H9 (cell line): ENCODE measurements around the gene PIP4P1. TPM values are rescaled to one million over a fixed set of nuclear protein-coding genes. Genes with fewer than 3 reads are reported as not detected.

Experiments
- DNase-seq: peaks from one replicate; pipeline ENCODE4 v3.0.0-alpha.2; 2017
- H2AFZ ChIP-seq: one replicate; pipeline ENCODE4 v1.6.1; 2013; ENCODE audit warnings: mild to moderate bottlenecking, low read length, control low read depth, moderate library complexity
- H2AK5ac ChIP-seq: 2 replicates; pipeline ENCODE4 v1.6.1; 2013; ENCODE audit warnings: low read length, control low read depth, mixed read lengths; ENCODE audit not compliant: insufficient read length
- H2BK120ac ChIP-seq: one replicate; pipeline ENCODE4 v1.6.1; 2013; ENCODE audit warnings: low read depth, mild to moderate bottlenecking, low read length, control low read depth, inconsistent platforms; ENCODE audit not compliant: poor library complexity, severe bottlenecking
- H2BK12ac ChIP-seq: 2 replicates; pipeline ENCODE4 v1.6.1; 2013; ENCODE audit warnings: low read length, control low read depth, mixed read lengths, low read depth; ENCODE audit not compliant: insufficient read length
- H2BK15ac ChIP-seq: 2 replicates; pipeline ENCODE4 v1.6.1; 2013; ENCODE audit warnings: low read depth, low read length, control low read depth
- H2BK20ac ChIP-seq: one replicate; pipeline ENCODE4 v1.6.1; 2013; ENCODE audit warnings: low read depth, mild to moderate bottlenecking, low read length, control low read depth, inconsistent platforms; ENCODE audit not compliant: poor library complexity, severe bottlenecking
- H2BK5ac ChIP-seq: 2 replicates; pipeline ENCODE4 v1.6.1; 2013; ENCODE audit warnings: low read length, control low read depth, mixed read lengths; ENCODE audit not compliant: insufficient read length
- H3K14ac ChIP-seq: 2 replicates; pipeline ENCODE4 v1.6.1; 2013; ENCODE audit warnings: low read length, control low read depth; ENCODE audit not compliant: insufficient read depth
- H3K18ac ChIP-seq: 2 replicates; pipeline ENCODE4 v1.6.1; 2013; ENCODE audit warnings: low read depth, mild to moderate bottlenecking, mixed read lengths, low read length, control low read depth; ENCODE audit not compliant: insufficient read length
- H3K23ac ChIP-seq: 2 replicates; pipeline ENCODE4 v1.6.1; 2013; ENCODE audit warnings: low read length, control low read depth, mixed read lengths, low read depth; ENCODE audit not compliant: insufficient read length
- H3K23me2 ChIP-seq: 2 replicates; pipeline ENCODE4 v1.6.1; 2013; ENCODE audit warnings: low read depth, mild to moderate bottlenecking, mixed read lengths, low read length, control low read depth; ENCODE audit not compliant: insufficient read length, poor library complexity, severe bottlenecking
- H3K27ac ChIP-seq: 2 replicates; pipeline ENCODE4 v1.5.1; 2013; ENCODE audit warnings: low read length, control low read depth, mixed read lengths, low read depth; ENCODE audit not compliant: insufficient read length
- H3K27me3 ChIP-seq: 2 replicates; pipeline ENCODE4 v1.6.1; 2013; ENCODE audit warnings: low read length, control low read depth, inconsistent platforms; ENCODE audit not compliant: insufficient read depth
- H3K4ac ChIP-seq: 2 replicates; pipeline ENCODE4 v1.6.1; 2013; ENCODE audit warnings: low read depth, mild to moderate bottlenecking, control low read depth, inconsistent platforms, low read length, moderate library complexity
- H3K4me1 ChIP-seq: 2 replicates; pipeline ENCODE4 v1.6.1; 2013; ENCODE audit warnings: low read length, control low read depth, inconsistent platforms; ENCODE audit not compliant: insufficient read depth
- H3K4me2 ChIP-seq: 2 replicates; pipeline ENCODE4 v1.6.1; 2013; ENCODE audit warnings: low read length, control low read depth, mixed read lengths; ENCODE audit not compliant: insufficient read length, insufficient read depth
- H3K56ac ChIP-seq: 2 replicates; pipeline ENCODE4 v1.6.1; 2013; ENCODE audit warnings: low read depth, mild to moderate bottlenecking, mixed read lengths, low read length, control low read depth; ENCODE audit not compliant: insufficient read length
- H3K79me1 ChIP-seq: 2 replicates; pipeline ENCODE4 v1.6.1; 2013; ENCODE audit warnings: low read depth, mild to moderate bottlenecking, moderate library complexity, low read length, control low read depth, inconsistent platforms; ENCODE audit not compliant: insufficient read depth, poor library complexity, severe bottlenecking
- H3K79me2 ChIP-seq: 2 replicates; pipeline ENCODE4 v1.6.1; 2013; ENCODE audit warnings: low read length, control low read depth, inconsistent platforms; ENCODE audit not compliant: insufficient read depth
- H3K9ac ChIP-seq: 2 replicates; pipeline ENCODE4 v1.6.1; 2013; ENCODE audit warnings: low read length, control low read depth, mixed read lengths; ENCODE audit not compliant: insufficient read length; ENCODE audit errors: extremely low read depth
- H3K9me3 ChIP-seq: one replicate; pipeline ENCODE4 v1.6.1; 2013; ENCODE audit warnings: low read depth, low read length, inconsistent platforms; ENCODE audit not compliant: control insufficient read depth
- H3T11ph ChIP-seq: one replicate; pipeline ENCODE4 v1.6.1; 2013; ENCODE audit warnings: mild to moderate bottlenecking, low read length, control low read depth, inconsistent platforms
- H4K20me1 ChIP-seq: one replicate; pipeline ENCODE4 v1.6.1; 2013; ENCODE audit not compliant: control insufficient read depth, insufficient read length, insufficient read depth
- H4K5ac ChIP-seq: 2 replicates; pipeline ENCODE4 v1.6.1; 2013; ENCODE audit warnings: low read depth, mild to moderate bottlenecking, mixed read lengths, low read length, control low read depth; ENCODE audit not compliant: insufficient read length
- H4K8ac ChIP-seq: replicated peaks from 2 replicates; pipeline ENCODE4 v1.6.1; 2013; ENCODE audit warnings: low read length, control low read depth, mixed read lengths, low read depth; ENCODE audit not compliant: insufficient read length
- H4K91ac ChIP-seq: 2 replicates; pipeline ENCODE4 v1.6.1; 2013; ENCODE audit warnings: low read depth, mild to moderate bottlenecking, moderate library complexity, mixed read lengths, low read length, control low read depth; ENCODE audit not compliant: insufficient read length
- H3K27ac Mint-ChIP-seq, 3 experiments: 2 replicates in 2 of 3; 3 replicates in 1 of 3; pipeline ENCODE4 v1.8.0; 2020 to 2021; ENCODE audit warnings: mixed read lengths in 3 of 3, mild to moderate bottlenecking in 1 of 3, moderate library complexity in 1 of 3
- H3K27me3 Mint-ChIP-seq: 2 replicates; pipeline ENCODE4 v1.8.0; 2021; ENCODE audit warnings: low read depth, mild to moderate bottlenecking, moderate library complexity, mixed read lengths
- H3K36me3 Mint-ChIP-seq, 3 experiments: 2 replicates in 2 of 3; 3 replicates in 1 of 3; pipeline ENCODE4 v1.8.0; 2020 to 2021; ENCODE audit warnings: low read depth in 3 of 3, mixed read lengths in 3 of 3; ENCODE audit not compliant: insufficient read depth in 1 of 3
- H3K4me1 Mint-ChIP-seq, 2 experiments: 2 replicates each; pipeline ENCODE4 v1.8.0; 2020; ENCODE audit warnings: mixed read lengths in 2 of 2
- H3K4me3 Mint-ChIP-seq, 2 experiments: 2 replicates in 1 of 2; 3 replicates in 1 of 2; pipeline ENCODE4 v1.8.0; 2020 to 2021; ENCODE audit warnings: mild to moderate bottlenecking in 2 of 2, mixed read lengths in 2 of 2, moderate library complexity in 1 of 2
- H3K9me3 Mint-ChIP-seq, 2 experiments: 2 replicates in 1 of 2; 3 replicates in 1 of 2; pipeline ENCODE4 v1.8.0; 2020; ENCODE audit warnings: mild to moderate bottlenecking in 2 of 2, mixed read lengths in 2 of 2, moderate library complexity in 1 of 2
- CTCF ChIP-seq: fragments of 200-600 bp; sonication (generic); conservative IDR thresholded peaks from 3 replicates; pipeline ENCODE4 v1.8.0; 2021; ENCODE audit warnings: antibody characterized with exemption, mild to moderate bottlenecking
- WGBS: extraction: QIAGEN DNeasy Blood & Tissue Kit; methylation state at CpG from one replicate; pipeline ENCODE4 v1.1.7; 2013; ENCODE audit warnings: missing lambda C conversion rate, low lambda C conversion rate, mixed read lengths; ENCODE audit not compliant: insufficient read length; ENCODE audit errors: extremely low coverage; 5-methylcytosine and 5-hydroxymethylcytosine counted together
- total RNA-seq: library from RNA; stranded (reverse); gene quantifications from 2 replicates; pipeline ENCODE4 v1.2.1, GENCODE V29; 2021

PIP4P1 gene
- total RNA-seq, 1 experiment from 2014 or later, result 41.6 TPM

DNA sequence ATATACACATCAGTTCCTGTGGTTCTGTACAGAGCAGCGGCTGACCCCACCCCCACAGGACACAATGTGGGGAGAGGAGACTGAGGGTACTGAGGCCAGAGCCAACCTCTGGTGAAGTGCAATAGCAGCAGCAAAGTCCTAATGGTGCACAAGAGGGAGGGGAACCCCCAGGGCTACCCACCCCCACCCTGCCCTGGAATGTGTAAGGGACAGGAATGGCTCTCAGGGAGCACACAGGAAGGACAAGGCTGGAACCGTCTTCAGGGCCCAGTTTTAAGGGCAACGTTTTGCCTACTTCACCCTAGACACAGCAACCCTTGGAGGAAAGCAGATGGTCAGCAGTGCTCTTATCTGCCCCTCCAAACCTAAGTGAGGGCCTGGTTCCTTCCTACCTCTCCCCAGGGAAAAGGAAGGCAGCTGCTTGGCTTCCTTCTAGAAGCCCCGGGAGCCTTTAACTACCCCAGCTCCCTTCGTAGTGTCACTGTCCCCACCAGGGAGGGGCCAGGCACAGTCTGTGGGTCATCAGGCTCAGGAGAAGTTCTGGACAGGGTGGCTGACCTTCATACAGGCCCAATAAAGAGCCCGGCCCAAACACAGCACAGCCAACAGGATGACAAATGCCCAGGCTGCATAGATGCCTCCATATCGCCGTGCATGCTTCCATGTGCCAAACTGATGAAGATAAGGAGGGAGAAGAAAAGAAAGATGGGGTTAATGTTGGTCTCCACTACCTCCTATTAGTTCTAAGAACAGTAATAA is 3.0 kb downstream of the PIP4P1 start:
- Mint-ChIP-seq H3K9me3 (peaks cover 4 to 5% of the 10 kb centered on the region in 2 experiments; a peak in 3 of 5 replicates), H3K36me3 (peaks cover 0 to 24% (median 18%) of the 10 kb centered on the region in 3 experiments), H3K27ac (peak overlapping the region in 1 of 3 experiments; percentile 80; a peak in 1 of 7 replicates), H3K4me1 (peaks cover 18 to 26% of the 10 kb centered on the region in 2 experiments), H3K27me3 (no peaks in the 10 kb centered on the region), H3K4me3 (peak overlapping the region in 1 of 2 experiments; percentile 36; a peak in 2 of 5 replicates)
- no peaks in the 10 kb centered on the region; the same call in 1 of the 2 replicates for H3K4me1 ChIP-seq
- H4K91ac ChIP-seq, result no peak overlapping the region
- H3K23me2 ChIP-seq, result peaks cover 10% of the 10 kb centered on the region
- no peak overlapping the region for H2AFZ ChIP-seq
- no peak overlapping the region for H4K5ac ChIP-seq
- H3K4me2 ChIP-seq, result no peak overlapping the region
- no peak overlapping the region for H2AK5ac ChIP-seq
- H3K79me2 ChIP-seq, result peaks cover 13% of the 10 kb centered on the region; the same call in 1 of the 2 replicates
- no peak overlapping the region for H3K9ac ChIP-seq
- no peaks in the 10 kb centered on the region for H3K27me3 ChIP-seq
- H3K27ac ChIP-seq, result no peak overlapping the region
- no peak overlapping the region for H3T11ph ChIP-seq
- H3K9me3 ChIP-seq, result no peaks in the 10 kb centered on the region
- no peak for TF ChIP-seq CTCF
- H4K20me1 ChIP-seq, result no peaks in the 10 kb centered on the region
- no peak overlapping the region for H2BK15ac ChIP-seq
- no peak overlapping the region for H2BK5ac ChIP-seq
- no peak overlapping the region for H3K23ac ChIP-seq
- no peak overlapping the region for H3K18ac ChIP-seq
- H2BK120ac ChIP-seq, result no peak overlapping the region
- no peak overlapping the region for H4K8ac ChIP-seq
- H2BK20ac ChIP-seq, result no peak overlapping the region
- no peak overlapping the region for H3K56ac ChIP-seq
- peaks cover 6% of the 10 kb centered on the region for H3K79me1 ChIP-seq
- no peak overlapping the region for H2BK12ac ChIP-seq
- H3K4ac ChIP-seq, result no peak overlapping the region
- no peak for DNase-seq
- no peak overlapping the region for H3K14ac ChIP-seq
- WGBS, result no CpG with 5 or more reads among the region's 8 CpGs
